ENCODE results near the gene MAP3K8.

The MAP3K8 gene

DNA sequence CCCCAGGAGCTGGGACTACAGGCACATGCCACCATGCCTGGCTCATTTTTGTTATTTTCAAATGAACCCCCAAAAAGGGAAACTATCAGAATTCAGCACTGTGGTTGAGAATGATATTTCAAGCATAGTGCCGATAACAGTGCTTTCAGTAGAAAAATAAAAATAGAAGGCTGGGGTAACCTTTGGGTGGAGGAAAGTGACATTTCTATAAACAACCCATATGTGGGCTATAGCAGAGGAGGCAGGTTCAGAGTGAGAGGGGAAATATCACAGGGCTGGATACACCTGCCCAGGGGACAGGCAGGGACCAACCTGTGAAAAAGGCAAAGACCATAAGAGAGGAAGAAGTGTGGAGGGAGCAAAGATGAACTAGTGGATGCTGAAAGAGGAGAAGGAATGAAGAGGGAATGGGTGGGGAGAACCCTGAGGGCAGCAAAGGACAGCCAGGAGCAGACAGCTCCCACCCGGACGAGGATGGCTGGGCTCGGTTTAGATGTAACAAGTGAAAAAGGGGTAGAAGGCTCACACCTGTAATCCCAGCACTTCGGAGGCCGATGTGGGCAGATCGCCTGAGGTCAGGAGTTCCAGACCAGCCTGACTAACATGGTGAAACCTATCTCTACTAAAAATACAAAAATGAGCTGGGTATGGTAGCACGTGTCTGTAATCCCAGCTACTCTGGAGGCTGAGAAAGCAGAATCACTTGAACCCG is 56.5 kb downstream of the MAP3K8 start:
- DNase-seq (ENCODE audit: low read depth in 2 of 2): no peak

DNA sequence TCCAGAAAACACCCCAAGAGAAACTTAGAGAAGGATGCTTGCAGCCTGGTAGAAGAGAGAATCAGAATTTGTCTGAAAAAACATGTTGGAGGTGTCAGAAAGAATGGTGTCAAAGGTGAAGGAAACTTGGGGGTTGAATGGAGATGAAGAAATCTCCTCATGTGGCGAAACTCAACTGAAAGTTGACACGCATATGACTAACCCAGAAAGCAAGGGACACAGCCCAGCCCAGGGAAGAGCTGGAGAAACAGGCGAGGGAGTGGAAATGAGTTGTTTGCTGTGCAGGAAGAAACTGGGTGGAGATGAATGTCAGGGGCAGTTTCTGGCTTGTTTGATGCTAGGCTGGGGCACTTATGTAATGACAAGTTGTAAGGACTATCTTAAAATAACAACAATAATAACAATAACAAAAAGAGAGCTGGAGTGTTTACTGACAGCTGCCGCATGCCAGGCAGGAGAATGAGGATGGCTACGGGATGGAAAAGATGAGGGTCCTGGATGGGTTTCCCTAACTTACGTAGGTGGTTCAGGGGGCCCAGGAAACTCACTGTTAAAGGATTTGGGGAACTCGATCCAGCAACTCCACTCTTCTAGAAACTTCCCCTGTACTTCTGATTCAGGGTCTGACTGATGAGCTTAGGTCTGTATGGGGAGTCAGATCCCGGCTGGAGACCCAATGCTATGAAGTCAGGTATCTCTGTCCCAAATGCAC is 57.4 kb downstream of the MAP3K8 start:
- no peak for DNase-seq (ENCODE audit: low read depth in 2 of 2)

DNA sequence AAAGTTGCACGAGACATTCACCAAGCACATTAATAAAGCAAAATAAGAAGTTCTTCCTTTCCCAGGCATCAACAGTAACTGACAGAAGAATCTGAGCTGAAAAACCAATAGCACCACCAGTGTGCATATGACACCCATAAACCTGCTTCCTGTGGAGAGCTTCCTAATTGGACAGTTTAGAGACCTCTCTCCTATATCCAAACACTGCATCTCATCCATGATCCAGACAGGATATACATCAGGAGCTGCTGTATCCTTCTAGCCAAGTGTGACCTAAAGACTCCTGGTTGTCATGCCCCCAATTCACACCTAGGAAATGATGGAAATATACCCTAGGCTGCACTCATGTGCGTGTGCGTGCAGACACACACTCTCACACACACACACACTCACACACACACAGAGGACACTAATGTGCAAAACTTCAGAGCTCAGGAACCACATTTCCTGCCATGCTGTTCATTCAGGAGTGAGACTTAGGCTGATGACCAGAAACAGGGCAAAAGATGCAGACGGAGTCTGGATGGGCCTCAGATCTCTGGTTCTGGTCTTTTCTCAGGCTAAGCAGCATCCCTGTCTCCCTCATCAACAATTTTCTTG is 58.0 kb downstream of the MAP3K8 start:
- no peak for DNase-seq (ENCODE audit: low read depth in 2 of 2)

DNA sequence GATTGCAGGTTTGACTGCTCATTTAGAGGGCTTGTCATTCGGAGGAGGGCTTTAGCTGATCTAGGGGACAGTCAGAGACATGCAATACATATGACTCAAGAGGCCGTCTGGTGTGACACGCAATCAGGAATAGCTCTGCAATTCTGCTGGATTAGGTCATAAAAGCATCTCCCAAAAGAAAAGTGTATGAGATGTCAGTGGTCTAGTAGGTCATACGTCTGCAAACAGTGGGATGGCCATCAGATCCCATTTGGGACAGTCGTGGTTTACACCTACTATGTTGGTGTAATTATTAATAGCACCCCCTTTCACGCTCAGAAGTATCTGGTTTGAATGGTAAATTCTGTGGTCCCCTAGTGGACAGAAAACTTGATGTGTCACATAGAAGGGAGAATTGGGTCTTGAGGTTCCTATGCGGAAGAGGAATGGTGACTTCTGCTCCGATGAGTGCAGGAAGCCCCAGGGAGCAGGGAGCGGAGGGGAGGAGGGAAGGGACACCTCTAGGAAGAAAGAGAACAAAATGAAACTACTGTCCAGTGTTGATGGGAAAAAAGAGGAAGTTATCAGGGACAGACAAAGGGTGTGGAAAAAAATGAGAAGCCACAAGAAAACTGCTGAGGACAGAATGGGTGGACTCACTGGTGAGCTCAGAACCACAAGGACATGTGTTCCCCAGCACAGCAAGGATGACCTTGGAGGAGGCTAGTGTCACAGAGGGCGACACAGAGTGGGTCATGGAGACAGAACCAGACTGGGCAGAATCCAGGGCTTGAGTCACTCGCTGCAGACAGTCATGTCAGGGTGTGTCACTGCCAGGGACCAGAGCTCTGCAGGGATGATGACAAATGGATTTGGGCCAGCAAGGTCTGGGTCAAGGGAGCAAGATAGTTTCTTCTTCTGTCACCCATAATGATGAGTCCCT is 59.9 kb downstream of the MAP3K8 start:
- no peak for DNase-seq (ENCODE audit: low read depth in 2 of 2)

DNA sequence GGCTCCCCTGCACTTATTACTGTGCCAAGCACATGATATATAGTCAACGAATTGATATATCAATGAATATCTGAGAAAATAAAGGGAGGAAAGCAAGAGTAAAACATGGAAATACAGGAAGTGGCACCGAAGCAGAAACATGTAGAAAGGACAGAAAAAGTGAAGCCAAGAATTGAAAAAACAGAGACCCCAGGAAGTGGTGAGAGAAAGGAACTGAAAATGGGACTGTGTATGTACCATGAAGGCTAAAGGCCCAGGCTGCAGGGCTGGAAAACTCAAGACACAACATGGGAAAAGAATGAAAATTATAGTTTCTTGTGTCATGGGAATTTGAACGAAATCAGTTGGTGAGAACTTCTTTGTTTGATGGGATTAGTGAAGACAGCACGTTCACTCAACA is 60.6 kb downstream of the MAP3K8 start:
- no peak for DNase-seq (ENCODE audit: low read depth in 2 of 2)

DNA sequence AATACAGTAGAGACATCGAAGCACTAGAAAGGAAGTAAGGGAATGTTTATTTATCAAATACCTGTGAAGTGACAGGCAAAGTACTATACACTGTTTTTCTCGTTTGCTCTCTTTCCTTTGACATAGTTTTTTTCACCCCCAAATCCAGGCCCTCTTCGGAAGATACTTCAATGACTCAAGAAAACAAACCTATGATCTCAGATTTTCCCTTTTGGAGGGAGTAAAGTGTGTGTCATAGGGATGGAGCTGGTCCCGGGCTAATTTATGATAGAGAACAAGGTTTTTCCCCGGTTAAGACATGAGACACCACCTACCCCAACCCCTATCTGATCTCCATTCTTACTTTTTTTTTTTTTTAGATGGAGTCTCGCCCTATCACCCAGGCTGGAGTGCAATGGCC is 61.7 kb downstream of the MAP3K8 start:
- DNase-seq (ENCODE audit: low read depth in 2 of 2): no peak

DNA sequence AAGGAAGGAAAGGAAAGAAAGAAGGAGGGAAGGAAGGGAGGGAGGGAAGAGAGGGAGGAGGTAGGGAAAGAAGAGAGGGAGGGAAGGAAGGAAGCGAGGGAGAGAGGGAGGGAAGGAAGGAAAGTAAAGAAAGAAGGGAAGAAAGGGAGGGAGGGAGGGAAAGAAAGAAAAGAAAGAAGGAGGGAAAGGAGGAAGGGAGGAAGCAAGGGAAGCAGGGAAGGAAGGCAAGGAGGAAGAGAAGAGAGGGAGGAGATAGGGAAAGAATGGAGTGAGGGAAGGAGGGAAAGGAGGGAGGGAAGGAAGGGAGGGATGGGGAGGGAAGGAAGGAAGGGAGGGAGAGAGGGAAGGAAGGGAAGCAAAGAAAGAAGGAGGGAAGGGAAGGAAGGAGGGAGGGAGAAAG is 65.8 kb downstream of the MAP3K8 start:
- DNase-seq (ENCODE audit: low read depth in 2 of 2): no peak

DNA sequence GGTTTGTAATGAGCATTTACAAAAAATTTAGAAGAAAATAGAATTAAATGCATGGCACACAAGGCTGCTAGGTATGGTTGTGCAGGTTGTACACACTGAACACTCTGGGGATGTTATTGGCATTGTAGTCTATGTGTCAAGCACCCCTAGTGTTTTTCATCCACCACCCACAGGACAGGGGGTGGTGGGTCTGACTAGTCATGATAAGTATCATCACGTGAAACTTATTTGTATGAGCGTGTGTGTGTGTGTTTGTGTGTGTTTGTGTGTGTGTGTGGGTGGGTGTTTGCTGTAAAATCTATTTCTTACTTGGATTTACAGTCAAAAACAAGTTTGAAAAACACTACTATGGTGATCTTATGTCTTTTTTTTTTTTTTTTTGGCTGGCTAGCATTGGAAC is 66.5 kb downstream of the MAP3K8 start:
- no peak for DNase-seq (ENCODE audit: low read depth in 2 of 2)

DNA sequence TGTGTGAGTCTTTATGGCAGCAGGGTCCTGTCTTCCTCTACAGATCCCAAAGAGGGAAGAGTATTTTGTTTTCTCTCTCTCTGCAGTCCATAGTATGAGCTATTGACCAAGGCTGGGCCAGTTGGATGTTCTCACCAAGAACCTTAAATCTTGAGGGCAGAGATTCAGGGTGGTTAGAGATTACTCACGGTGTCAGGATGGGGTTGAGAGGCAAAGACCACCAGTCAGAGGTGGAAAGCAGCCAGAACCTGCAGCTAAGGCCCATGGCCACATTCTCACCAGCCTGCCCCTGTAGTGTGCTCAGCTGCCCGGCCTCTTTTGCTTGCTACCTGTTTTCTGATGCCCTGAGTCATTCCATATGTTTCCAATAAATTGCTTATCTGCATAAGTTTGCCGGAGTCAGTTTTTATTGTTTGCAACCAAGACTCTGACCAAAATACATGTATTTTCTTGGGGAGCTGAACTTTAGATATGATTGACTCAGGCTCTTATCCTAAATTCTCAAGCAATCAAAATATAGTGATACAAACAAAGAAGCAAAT is 67.0 kb downstream of the MAP3K8 start:
- no peak for DNase-seq (ENCODE audit: low read depth in 2 of 2)

DNA sequence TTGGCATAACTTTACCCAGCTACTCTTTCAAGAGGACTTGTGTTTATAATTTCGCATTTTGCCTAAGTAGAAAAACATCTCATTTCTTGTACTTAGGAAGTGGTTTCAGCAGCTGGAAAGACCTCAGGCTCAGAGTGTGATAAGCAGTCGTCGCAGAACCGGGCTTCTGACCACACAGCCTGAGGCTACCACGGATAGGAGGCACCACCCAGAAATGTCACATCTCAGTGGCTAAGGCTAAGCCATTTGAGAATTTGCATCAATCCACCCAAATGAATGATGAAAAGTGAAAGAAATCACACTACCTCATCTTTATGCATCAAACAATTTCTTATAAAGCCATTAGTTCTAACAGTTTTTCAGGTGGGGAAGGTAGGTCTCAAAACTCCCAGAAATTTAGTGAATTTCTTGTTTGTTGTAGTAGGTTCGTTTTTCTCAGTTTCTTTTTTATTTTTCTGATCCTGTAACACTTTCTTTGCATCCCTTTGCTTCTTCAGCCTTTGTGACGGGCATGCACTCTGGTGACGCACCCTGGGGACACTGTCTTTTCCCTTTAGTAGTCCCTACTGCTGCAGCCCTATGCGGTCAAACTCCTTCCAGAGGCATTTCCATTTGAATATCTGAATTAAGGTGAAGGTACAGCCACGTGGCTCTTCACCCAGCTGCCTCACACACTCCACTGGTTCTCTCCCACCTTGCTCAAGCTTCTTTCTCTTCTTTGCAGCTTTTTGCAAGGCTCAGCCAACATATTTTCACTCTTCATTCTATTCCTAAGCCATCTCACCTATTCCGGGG is 68.5 kb downstream of the MAP3K8 start:
- DNase-seq (ENCODE audit: low read depth in 2 of 2): no peak

DNA sequence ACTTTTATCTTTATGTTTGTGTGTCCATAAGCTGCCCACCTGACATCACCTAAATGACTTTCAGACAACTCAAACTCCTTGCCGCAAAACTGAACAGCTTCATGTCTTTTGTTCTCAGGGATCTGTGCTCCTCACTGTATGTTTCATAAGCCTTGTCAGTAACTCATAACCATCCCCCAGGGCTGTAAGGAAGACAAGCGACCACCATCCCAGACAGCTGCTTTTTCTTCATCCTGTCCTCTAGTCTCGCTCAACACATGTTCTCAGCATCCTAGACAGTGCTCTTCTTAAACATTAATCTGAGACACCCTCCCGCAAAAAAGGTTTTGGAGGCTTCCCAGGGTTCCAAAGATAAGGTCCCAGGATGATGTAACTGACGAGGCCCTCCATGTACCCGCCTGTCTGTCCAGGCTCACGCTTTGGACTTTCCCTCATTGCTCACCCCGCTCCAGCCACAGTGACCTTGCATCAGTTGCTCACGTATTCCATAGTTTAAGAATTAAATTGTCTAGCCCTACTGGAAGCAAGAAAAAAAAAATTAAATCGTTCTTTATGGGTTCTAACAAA is 69.8 kb downstream of the MAP3K8 start:
- no peak for DNase-seq (ENCODE audit: low read depth in 2 of 2)

DNA sequence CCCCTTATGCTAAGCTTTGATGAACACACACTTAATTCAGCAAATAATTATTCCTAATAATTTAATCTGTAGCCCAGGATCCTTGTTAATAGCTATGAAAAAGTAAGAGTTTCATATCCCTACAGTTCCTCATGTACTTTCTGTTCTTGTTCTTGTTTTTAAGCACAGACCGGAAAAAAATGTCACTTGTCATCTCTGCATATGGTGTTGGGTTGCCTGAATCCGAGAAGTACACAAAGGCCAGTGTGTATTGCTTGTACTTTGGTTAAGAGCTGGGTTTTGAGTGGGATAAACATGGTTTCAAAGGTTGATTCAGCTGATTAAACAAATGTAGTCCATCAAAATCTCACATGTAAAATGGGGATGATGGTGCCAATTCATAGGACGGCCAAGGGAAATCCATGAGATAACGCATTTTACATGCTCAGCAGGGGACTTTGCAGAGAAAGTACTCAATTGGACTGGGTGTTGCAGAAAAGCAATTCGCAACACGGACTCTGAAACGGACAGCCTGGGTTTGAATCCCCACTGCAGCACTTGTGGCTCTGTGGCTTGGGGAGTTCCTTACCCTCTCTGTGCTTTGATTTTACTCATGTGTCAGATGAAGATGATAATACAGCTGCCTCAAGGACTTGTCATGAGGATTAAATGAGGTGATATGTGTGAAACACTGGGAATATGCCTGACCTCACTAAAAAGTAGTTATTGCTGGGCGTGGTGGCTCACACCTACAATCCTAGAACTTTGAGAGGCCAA is 71.7 kb downstream of the MAP3K8 start:
- no peak for DNase-seq (ENCODE audit: low read depth in 2 of 2)

DNA sequence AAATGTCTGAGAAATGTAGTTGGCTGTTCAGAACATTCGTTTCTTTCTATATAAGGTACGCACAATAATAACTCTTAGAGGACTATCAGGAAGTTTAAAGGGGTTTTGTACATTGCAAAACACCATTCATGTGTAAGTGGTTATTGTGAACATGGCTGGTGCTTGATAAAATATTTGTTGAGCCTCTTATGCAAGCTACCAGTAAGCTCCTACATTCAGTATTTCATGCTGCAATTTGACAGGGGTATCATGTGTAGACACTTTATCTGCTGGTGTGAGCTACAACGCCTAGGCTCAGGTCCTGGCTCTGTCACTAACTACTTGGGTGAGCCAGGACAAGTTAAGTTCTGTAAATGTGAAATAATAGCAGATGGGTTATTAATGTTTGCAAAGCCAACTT is 75.5 kb downstream of the MAP3K8 start:
- no peak for DNase-seq (ENCODE audit: low read depth in 2 of 2)

DNA sequence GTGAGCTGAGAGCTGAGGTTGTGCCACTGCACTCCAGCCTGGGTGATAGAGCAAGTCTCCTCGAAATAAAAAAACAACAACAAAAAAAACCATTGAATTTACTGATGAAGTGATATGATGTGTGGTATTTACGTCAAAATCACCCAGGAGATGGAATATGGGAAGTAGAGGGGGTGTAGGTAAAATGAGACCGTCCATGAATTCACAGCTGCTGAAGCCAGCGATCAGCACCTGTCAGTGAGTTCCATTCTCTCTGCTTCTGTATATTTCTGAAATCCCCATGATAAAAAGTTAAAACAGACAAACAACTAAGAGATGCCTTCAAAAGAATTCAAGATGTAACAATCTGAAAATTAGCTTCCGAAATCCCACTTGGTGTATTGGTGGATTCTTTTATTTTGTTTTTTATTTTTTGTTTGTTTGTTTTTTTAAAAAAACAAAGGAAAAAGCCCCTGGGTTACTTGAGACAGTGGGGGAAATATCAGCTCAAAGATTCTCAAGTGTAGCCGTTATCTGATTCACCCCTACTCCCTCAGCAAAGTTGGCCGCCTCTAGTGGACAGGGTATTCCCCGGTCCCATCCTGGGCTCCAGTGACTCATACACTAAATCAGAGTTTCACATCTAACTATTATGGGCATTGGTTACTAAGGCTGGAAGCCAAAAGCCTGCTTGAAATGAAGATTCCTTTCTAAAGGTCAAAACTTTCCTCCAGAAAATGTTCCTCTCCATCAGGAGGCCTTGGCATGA is 76.4 kb downstream of the MAP3K8 start:
- DNase-seq (ENCODE audit: low read depth in 2 of 2): no peak

DNA sequence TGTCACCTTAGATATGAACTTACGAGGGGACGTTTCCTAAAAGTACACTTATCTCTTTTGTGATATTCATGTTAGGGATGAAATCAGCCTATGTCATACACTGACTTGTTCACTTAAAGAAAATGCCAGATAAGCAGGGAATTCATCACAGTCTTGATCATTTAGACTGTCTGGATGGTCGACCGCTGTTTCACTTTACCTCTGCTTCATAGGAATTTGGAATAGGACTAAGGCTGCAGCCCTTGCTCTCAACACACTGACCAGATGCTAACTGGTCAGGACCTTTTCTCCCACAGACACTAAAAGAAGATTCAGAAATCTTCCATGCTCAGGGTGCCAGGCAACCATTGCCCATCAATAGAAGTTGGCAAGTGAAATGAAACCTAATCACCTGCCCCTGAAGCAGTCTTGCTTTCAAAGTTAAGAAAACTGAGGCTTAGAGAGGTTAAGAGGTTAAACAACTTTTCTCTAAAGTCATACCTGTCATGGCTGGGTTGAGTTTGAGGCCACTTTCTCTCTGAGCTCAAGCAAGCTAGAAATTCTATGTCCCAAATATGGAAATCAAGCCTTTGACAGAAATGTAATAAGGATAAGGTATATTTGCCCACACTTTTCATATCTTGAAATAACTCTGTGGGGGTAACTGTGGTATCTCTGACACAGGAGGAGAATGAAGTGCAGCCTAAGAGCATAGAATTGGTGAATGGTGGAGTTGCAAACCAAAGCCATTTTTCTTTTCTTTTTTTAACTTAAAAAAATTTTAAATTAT is 77.1 kb downstream of the MAP3K8 start:
- no peak for DNase-seq (ENCODE audit: low read depth in 2 of 2)
